SHP77 treated with DMSO at 0.1 percent for 48 hours (cell line): Measurements from ENCODE around the gene OR8B8.
"Not testable (repeated sequence)": the region's sequence is repeated elsewhere in the genome, so short reads cannot be mapped to it uniquely, and the experiment has no call there.

Experiments
- DNase-seq: peaks from one replicate; lab custom pipeline; 2025; lab: John Stamatoyannopoulos, UW

Gene OR8B8

GRCh38 chr11:124445646-124446150 lies at the start of gene OR8B8:
OR8B8 (minus strand) TSS chr11:124445696; CDS start chr11:124441085, 4,611 bp downstream.
- no peak for DNase-seq

DNA sequence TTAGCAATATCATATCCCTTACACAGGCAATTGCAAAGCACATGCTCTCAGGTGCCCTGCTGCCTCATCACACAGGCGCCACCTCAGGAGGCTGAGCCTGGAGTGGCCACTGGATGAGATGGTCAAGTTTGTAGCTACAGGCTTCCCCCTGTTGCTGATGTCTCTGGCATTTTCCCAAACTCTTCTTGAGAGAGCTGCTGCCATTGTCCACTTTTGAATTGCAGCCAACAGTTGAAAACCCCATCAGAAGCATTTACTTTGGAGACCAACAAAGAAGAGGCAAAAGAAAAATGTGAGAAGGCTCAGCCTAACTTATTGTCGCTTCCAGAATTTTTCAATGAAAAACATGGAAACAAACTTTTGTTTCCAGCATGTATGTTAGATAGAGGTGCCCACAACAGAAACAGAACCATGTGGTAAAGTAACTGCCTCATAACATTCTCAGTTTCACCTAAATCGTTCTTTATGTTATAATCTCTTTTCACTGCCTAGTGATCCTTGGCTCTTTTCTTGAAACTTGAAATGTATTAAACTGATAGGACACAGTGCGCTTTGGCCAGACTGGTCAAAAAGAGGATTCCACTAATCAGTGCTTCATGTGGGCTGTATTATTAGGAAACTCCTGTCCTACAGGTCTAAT lies 47.6 kb upstream of the OR8B8 start:
- DNase-seq: no peak

DNA sequence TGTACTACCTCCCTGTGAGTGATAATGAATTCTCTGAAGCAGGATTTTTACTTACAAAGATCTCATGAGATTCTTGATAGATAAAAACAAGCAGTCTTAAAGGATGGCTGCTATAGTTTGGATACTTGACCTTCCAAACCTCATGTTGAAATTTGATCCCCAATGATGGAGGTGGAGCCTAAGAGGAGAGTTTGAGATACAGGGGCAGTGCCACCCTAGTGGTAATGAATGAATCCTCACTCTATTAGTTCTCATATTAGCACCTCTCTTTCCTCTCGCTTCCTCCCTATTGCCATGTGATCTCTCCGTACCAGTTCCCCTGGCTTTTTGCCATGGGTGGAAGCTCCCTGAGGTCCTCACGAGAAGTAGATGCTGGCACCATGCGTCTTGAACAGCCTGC lies 37.9 kb upstream of the OR8B8 start:
- DNase-seq: no peak

DNA sequence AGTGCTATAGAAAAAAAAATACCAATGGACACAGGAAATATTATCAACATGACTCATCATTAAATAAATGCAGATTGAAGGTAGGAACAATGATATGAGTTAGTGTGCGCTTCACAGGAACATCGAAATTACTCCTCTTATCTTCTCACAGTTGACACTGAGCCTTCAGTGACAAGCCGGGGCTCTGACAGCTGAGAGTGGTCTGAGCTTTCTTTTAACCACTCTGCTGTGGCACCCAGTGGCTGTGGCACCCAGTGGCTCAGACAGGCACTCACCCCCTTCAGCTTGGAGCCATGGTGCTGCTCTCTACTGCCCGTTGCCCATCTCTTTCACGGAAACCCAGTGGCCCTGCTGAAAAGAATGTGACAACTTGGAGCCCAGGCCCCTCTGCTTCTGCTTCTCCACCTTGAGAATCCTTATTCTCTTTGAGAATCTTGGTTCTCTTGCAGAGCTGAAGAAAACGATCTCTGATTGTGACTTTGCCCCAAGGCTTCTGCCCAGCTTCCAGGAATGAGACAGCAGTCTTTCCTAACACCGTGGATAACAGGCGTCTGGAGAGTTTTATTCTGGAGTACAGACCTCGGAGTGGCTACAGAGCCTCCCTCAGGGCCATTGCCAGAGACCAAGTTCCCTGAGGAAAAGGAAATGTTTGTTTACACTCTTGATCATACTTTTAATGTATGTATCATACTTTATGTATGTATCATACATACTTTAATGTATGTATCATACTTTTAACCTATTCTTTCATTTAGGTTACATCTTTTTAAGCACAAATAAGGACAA lies 37.1 kb upstream of the OR8B8 start:
- no peak for DNase-seq

DNA sequence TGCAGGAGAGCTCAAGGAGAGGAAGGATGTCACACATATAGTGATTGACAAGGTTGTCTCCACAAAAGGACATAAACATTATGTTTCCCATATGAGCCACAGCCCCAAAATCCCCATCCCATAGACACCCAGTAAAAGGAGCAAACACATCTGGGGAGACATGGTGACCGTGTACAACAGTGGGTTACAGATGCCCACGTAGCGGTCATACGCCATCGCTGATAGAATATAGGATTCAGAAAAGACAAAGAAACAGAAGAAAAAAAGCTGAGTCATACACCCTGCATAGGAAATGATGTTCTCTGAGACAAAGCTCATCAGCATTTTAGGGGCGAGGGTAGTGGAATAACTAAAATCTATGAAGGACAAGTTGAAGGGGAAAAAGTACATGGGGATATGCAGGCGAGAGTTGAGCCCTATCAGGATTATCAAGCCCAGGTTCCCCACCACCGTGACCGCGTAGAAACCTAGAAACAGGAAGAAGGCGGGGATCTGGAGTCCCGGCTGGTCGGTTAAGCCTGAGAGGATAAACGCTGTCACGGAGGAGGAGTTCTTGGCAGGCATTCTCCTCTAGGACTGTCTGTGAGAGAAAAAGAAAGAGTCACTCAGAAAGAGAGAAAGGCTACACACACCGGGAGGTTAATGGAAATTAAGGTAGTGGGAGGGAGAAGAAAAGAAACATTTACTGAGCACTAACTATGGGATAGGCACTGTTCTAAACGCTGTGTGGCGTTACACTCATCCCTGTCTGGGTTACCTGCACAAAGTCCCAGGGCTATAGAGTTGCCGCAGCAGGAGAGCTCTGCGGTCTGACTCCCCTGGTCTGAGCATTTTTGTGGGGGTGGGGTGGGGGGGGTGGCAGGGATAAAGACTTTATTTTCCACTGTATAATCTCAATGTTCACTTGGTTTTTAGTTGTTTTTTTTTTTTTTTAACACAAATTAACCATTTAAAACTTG lies 36.1 kb upstream of the OR8B8 start:
- DNase-seq: no peak

DNA sequence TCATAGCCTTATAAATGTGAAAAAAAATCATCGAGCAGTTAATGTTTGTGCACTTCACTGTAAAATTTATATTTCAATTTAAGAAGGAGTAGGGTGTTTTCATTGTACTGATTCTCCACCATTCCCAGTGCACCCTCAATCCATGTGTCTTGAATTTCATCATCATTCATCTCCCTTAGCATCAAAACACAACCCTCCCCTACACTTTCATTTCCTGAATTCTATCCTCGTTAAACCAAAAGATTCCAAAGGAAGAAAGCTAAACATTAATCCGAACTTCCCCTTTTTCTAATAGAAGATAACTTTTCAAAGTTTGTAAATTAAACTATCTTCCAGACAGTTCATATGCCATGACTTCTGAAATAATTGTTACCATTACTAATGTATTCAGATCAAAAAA lies 34.1 kb upstream of the OR8B8 start:
- DNase-seq: no peak

- DNase-seq: no peak
Observed at GRCh38 chr11:124475265-124475664, 29.8 kb upstream of the OR8B8 start.

DNA sequence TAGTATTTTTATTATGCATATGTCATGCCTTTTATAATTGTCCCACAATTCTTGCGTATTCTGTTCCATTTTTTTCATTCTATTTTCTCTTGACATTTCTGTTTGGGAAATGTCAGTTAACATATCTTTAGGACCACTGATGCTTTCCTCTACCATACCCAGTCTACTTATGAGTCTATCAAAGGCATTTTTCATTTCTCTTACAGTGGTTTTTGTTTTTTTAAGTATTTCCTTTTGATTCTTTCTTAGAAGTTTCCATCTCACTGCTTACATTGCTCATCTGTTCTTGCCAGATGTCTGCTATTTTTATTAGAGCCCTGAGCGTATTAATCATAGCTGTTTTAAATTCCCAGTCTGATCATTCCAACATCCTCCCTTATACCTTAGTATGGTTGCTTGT lies 29.3 kb upstream of the OR8B8 start:
- no peak for DNase-seq

- no peak for DNase-seq
Observed at GRCh38 chr11:124474079-124474478, 28.6 kb upstream of the OR8B8 start.

DNA sequence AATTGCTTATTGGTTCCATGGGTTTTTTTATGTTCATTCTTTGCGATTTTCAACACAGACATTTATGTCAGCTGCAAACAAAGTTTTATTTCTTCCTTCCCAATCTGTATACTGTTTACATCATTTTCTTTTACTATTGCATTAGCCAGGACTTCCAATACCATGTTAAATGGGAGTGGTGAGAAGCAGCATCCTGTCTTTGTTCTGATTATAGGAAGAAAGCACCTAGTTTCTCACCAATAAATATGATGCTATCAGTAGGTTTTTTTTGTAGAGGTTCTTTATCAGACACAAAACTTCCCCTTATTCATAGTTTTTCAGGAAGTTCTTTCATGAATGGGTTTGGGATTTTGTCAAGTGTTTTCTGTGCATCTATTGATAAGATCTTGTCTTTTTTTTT lies 28.0 kb upstream of the OR8B8 start:
- no peak for DNase-seq

DNA sequence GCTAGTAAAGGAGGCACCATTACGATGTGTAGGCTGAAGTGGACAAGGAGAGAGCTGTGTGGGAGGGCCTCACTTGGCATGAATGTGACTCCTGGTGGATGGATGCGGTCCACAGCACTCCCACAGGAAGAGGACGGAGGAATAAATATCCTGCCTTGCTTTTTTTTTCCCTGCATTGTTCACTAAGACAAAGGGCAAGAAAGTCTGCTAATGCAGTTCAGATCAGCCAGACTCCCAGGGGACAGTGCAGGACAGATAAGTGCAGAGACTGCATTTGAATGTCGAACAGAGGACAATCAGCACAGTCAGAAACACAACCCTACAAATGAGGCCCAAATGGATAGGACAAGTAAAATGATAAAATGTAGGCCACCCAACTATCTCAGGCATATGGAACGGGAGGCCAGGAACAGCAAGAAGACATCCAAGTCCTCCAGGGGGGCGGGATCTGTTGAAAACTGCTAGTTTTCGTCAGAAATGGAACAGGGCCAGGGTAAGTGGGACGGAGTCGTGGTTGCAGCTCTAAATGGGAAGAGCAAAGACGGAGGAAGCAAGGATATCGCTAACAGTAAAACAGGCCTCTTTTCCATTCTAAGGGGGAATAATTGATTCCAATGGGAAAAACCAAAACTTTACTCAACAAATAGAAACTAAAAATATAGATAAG lies 25.2 kb upstream of the OR8B8 start:
- no peak for DNase-seq

- no peak for DNase-seq
Observed at GRCh38 chr11:124467381-124467927, 22.0 kb upstream of the OR8B8 start.

- no peak for DNase-seq
Observed at GRCh38 chr11:124465368-124465767, 19.9 kb upstream of the OR8B8 start.

- DNase-seq: no peak
Observed at GRCh38 chr11:124463990-124464389, 18.5 kb upstream of the OR8B8 start.

GRCh38 chr11:124463324-124463723 lies 17.8 kb upstream of the OR8B8 start:
- no peak for DNase-seq

DNA sequence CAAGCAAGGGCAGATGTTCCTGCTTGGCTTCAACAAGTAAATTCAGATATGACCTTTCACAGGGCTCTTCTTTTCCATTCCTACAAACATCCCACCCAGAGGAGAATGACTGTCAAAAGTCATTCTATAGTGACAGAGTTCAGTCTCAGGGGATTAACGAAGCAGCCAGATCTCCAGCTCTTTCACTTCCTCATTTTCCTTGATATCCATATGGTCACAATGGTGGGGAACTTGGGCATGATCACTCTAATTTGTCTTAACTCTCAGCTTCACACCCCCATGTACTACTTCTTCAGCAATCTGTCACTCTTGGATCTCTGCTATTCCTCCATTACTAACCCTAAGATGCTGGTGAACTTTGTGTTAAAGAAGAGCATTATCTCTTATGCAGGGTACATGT lies 15.0 kb upstream of the OR8B8 start:
- no peak for DNase-seq

DNA sequence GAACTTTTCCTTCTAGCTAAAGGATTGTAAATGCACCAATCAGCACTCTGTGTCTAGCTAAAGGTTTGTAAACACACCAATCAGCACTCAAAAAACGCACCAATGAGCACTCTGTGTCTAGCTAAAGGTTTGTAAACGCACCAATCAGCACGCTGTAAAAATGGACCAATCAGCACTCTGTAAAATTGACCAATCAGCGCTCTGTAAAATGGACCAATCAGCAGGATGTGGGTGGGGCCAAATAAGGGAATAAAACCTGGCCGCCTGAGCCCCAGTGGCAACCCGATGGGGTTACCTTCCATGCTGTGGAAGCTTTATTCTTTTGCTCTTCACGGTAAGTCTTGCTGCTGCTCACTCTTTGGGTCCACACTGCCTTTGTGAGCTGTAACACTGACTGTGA lies 13.9 kb upstream of the OR8B8 start:
- DNase-seq: not testable (repeated sequence)

DNA sequence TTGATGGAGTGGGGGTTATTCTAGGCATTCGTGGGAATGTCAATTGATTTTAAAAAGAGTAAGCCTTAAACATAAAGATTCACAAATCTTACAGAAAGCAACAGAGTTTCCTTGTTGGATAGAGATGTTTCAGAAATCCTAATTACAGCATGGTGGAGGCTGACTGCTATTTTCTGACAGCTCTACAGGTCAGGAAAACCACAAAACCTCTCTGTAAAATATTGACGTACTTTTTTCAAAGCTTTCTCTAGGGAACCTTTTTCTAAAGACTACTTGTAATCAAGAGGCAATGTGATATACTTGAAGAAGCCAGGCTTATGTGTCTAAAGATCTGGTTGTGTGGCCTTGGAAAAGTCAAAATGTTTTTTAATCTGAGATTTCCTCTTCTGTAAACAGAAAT lies 9.1 kb upstream of the OR8B8 start:
- no peak for DNase-seq

GRCh38 chr11:124446916-124447315 lies 1.4 kb upstream of the OR8B8 start:
- no peak for DNase-seq

DNA sequence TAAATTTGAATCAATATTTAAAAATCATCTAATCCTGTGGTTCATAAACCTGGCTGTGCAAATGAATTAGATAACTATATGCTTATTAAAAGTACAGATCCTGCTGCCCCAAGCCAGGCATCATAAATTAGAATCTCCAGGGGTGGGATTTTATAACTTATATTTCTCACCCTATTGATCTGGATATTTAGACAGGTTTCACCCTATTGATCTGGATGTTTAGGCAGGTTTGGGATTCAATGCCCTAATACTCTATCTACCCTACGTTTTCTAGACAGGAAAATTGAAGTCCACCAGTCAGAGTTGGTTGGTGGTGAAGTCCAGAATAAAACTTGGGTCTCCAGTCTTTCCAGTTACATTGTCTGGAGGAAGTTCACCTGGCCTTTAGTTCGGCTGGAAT lies 2.6 kb downstream of the OR8B8 start:
- no peak for DNase-seq

GRCh38 chr11:124442442-124442841 lies 3.1 kb downstream of the OR8B8 start:
- DNase-seq: no peak

DNA sequence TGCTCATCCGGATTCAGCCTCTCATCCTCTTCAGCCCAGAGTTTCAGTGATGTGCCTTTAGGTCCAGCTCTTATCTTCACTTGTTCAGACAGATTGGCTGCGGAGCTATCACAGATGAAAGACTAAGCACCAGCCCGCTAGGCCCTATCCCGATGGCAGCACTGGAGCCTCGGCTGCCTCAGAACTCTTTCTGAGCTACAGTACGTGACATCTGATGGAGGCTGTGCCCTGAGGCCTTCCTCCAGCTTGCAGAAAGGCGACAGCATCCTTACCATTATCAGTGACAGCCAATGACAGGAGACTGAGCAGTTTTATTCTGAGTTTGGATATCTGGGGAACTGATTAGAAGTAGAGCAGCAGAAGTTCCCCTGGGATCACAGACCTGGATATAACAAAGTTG lies 4.0 kb downstream of the OR8B8 start:
- DNase-seq: no peak
